ENCODE measurements around the gene MOXD1.

DNA sequence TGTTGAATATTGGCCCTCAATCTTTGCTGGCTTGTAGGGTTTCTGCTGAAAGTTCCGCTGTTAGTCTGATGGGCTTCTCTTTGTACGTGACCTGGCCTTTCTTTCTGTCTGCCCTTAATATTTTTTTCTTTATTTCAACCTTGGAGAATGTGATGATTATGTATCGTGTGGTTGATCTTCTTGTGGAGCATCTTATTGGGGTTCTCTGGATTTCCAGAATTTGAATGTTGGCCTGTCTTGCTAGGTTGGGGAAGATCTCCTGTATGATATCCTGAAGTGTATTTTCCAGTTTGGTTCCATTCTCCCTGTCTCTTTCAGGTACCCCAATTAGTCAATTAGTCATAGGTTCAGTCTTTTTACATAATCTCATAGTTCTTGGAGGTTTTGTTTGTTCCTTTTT, 22.6 kb upstream of the MOXD1 start:
- TF ChIP-seq, protein P1, sequence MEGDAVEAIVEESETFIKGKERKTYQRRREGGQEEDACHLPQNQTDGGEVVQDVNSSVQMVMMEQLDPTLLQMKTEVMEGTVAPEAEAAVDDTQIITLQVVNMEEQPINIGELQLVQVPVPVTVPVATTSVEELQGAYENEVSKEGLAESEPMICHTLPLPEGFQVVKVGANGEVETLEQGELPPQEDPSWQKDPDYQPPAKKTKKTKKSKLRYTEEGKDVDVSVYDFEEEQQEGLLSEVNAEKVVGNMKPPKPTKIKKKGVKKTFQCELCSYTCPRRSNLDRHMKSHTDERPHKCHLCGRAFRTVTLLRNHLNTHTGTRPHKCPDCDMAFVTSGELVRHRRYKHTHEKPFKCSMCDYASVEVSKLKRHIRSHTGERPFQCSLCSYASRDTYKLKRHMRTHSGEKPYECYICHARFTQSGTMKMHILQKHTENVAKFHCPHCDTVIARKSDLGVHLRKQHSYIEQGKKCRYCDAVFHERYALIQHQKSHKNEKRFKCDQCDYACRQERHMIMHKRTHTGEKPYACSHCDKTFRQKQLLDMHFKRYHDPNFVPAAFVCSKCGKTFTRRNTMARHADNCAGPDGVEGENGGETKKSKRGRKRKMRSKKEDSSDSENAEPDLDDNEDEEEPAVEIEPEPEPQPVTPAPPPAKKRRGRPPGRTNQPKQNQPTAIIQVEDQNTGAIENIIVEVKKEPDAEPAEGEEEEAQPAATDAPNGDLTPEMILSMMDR (IDR thresholded peaks at IDR 0.05 in 2 of 3, conservative IDR thresholded peaks at IDR 0.05 in 1 of 3; ENCODE audit: borderline replicate concordance in 1 of 3, insufficient read depth in 1 of 3, low read depth in 2 of 3, low read length in 2 of 3) = no peak
- no peak for TF ChIP-seq POLR2AphosphoS5 (IDR thresholded peaks at IDR 0.05; ENCODE audit: low read depth, low read length)
- no peak for TF ChIP-seq EZH2phosphoT487 (IDR thresholded peaks at IDR 0.05; ENCODE audit: borderline replicate concordance)
- TF ChIP-seq, protein P2, sequence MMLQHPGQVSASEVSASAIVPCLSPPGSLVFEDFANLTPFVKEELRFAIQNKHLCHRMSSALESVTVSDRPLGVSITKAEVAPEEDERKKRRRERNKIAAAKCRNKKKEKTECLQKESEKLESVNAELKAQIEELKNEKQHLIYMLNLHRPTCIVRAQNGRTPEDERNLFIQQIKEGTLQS (IDR thresholded peaks at IDR 0.05) = no peak
- no peak for TF ChIP-seq CEBPB (IDR thresholded peaks at IDR 0.05; ENCODE audit: low read depth)
- TF ChIP-seq RAD21 (IDR thresholded peaks at IDR 0.05; ENCODE audit: low read depth) = no peak
- no peak for TF ChIP-seq EGR1 (IDR thresholded peaks at IDR 0.05; ENCODE audit: low read depth)

Measured in HCT116 (cell line).